HFF-Myc (cell line): ENCODE data around the gene SNX20.

ENCODE experiments used
- DNase-seq: peaks from one replicate; pipeline ENCODE4 v3.0.0-alpha.2; 2011; ENCODE audit warnings: low read depth; ENCODE audit errors: extremely low read depth
- H3K4me3 ChIP-seq: replicated peaks from 2 replicates; pipeline ENCODE4 v1.5.1; 2011; ENCODE audit warnings: low read depth, mild to moderate bottlenecking, control low read depth, low read length
- CTCF ChIP-seq: IDR thresholded peaks from 2 replicates; pipeline ENCODE4 v1.5.1; 2012; ENCODE audit warnings: mild to moderate bottlenecking, low read depth, low read length, control low read depth; ENCODE audit errors: missing control alignments

SNX20 gene

DNA sequence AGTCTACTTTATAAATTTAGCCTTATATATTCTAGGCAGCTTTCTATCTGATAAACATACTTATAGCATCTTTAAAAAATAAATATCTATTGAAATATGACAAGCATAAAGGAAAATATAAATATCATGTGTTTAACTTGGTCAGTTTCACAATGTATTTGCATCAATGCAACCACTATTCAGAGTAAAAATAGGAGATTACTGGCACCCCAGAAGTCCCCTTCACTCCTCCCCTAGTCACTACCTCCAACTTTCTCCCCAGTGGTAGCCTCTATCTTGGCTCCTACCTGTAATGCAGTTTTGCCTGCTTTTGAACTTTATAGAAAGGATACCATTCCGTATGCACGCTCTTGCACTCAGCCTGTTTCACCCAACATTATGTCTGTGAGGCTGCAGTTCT is 9.1 kb upstream of the SNX20 start:
- DNase-seq, result no peak
- H3K4me3 ChIP-seq, result no peak overlapping the region
- no peak for TF ChIP-seq CTCF

DNA sequence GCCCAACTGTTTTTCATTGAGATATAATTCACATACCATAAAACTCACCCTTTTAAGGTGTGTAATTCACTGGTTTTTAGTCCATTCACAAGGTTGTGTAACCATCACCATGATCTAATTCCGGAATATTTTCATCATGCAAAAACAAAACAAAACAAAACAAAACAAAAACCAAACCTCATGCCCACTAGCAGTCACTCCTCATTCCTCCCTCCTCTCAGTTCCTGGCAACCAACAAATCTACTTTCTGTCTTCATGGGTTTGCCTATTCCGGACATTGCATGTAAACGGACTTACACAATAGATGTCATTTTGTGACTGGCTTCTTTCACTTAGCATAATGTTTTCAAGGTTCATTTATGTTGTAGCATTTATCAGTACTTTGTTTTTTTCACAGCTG is 7.8 kb upstream of the SNX20 start:
- DNase-seq, result no peak
- no peak for TF ChIP-seq CTCF
- no peak overlapping the region for H3K4me3 ChIP-seq

GRCh38 chr16:50688083-50688482 is 7.0 kb upstream of the SNX20 start:
- H3K4me3 ChIP-seq, result no peak overlapping the region
- no peak for TF ChIP-seq CTCF
- no peak for DNase-seq

- H3K4me3 ChIP-seq, result no peak overlapping the region
- no peak for DNase-seq
- no peak for TF ChIP-seq CTCF
Observed at GRCh38 chr16:50685462-50686063, 4.5 kb upstream of the SNX20 start.

DNA sequence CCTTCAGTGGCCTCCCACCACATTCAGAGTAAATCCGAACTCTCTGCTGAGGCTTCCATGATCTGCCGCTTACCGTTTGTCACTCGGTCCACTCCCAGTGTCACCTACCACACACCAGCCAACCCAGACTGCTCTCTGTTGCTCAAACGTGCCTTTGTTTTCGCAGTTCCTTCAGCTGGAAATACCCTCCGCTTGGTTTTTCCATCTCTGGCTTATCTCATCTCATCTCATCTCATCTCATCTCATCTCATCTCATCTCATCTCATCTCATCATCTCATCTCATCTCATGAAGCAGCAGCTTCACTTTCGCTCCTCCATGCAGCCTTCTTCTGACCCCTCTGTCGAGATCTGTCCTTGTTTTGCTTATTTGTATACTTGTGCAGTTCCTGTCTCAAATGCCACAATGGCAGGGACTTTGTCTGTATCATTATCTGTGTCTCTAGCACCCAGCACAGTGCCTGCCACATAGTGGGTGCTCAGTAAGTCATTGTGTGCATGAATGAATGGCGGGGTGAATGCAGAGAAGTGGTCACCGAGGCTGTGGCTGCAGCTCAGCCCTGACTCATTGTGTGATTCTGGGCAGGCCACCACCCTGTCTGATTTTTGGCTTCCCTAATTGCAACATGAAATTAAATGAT is 3.8 kb upstream of the SNX20 start:
- no peak overlapping the region for H3K4me3 ChIP-seq
- no peak for DNase-seq
- TF ChIP-seq CTCF, result no peak

DNA sequence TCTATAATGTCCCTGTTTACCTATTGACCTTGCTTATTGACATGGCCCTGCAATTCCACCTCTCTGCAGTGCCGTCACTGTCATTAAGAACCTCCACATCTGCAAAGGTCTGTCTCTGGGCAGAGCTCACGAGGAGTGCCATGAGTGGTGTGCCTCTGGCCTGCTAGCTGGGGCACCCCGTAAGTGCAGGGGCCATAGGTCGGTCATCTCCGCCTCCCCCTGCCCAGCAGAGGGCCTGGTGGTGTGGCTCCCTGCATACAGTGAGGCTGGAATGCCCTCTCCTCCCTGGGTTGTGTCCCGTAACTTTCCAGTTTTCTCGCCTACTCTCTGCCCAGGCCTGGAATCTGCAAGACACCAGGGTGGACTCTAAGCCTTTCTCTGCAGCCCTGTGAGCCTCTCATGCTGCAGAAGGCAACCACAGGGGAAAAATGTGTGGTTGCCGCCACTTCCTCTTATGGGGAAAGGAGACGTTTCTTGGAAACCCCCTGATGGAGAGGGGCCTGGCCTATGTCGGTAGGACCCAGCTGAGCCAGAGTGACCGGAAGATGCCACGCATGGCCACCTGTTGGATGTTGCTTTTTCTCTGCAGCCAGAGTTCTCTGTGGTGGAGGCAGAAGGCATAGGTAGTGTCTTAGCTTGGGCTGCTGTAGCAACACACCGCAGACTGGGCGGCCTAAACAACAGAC is 2.7 kb upstream of the SNX20 start:
- DNase-seq, result no peak
- H3K4me3 ChIP-seq, result no peak overlapping the region
- TF ChIP-seq CTCF, result no peak
